K562 treated with DMSO at 1 percent for 24 hours (cell line): ENCODE data around the gene POU3F2. TPM values are rescaled to one million over a fixed set of nuclear protein-coding genes. Genes with fewer than 3 reads are reported as not detected.

Source experiments
- total RNA-seq: library from RNA; unstranded; fragments of 300-600 nt; gene quantifications from 2 replicates; pipeline ENCODE4 v1.2.3, GENCODE V29; 2022; ENCODE audit warnings: low read depth; ENCODE audit not compliant: insufficient read depth

Gene POU3F2
- total RNA-seq = 0.31 and 0.53 TPM in 2 replicates

GRCh38 chr6:98834060-98835031 lies at the start of gene POU3F2:
TSS of gene POU3F2 (plus strand) at chr6:98834574. CDS start at chr6:98834874, 300 bp downstream.

Other genes with a start within 250 kb of the POU3F2 start
- gene FBXL4, start 113.4 kb downstream of the POU3F2 start, total RNA-seq = 2.9 and 4.6 TPM in 2 replicates